ENCODE measurements around the gene DAZAP1. TPM values are rescaled to one million over a fixed set of nuclear protein-coding genes. Genes with fewer than 3 reads are reported as not detected.
A peak's percentile ranks its signal among the peaks of the same experiment; 100 is the strongest.

Gene DAZAP1
- total RNA-seq, 4 donors from 2014 or later = 1.2 to 102 (median 23.8) TPM

GRCh38 chr19:1421958-1422305 lies 14.5 kb downstream of the DAZAP1 start:
- DNase-seq = no peak
- peak overlapping the region; percentile 3 to 24 for H3K27ac ChIP-seq
- no peaks in the 10 kb centered on the region for H3K27me3 ChIP-seq
- no peaks in the 10 kb centered on the region for H3K9me3 ChIP-seq
- intact Hi-C loops (cut with DNase I; ENCODE audit: low total_unique reads) = no loop called here
- H3K4me1 ChIP-seq = peaks cover 6 to 16% of the 10 kb centered on the region in 2 donors
- H3K36me3 ChIP-seq = no peaks in the 10 kb centered on the region
- no peak for TF ChIP-seq CTCF (IDR thresholded peaks at IDR 0.05)
- TF ChIP-seq POLR2A (IDR thresholded peaks at IDR 0.05) = no peak
- no peak overlapping the region for H3K4me3 ChIP-seq

GRCh38 chr19:1422360-1422759 lies 15.0 kb downstream of the DAZAP1 start:
- peak overlapping the region; percentile 3 to 24 for H3K27ac ChIP-seq
- H3K4me1 ChIP-seq = peaks cover 6 to 12% of the 10 kb centered on the region in 2 donors
- no peaks in the 10 kb centered on the region for H3K27me3 ChIP-seq
- intact Hi-C loops (cut with DNase I; ENCODE audit: low total_unique reads) = no loop called here
- no peak overlapping the region for H3K4me3 ChIP-seq
- no peaks in the 10 kb centered on the region for H3K36me3 ChIP-seq
- TF ChIP-seq CTCF (IDR thresholded peaks at IDR 0.05) = no peak
- no peak for TF ChIP-seq POLR2A (IDR thresholded peaks at IDR 0.05)
- DNase-seq = no peak
- no peaks in the 10 kb centered on the region for H3K9me3 ChIP-seq

- no peak for DNase-seq
- peaks cover 6% of the 10 kb centered on the region in 2 donors for H3K4me1 ChIP-seq
- no peaks in the 10 kb centered on the region for H3K9me3 ChIP-seq
- TF ChIP-seq POLR2A (IDR thresholded peaks at IDR 0.05) (no peak), CTCF (IDR thresholded peaks at IDR 0.05) (no peak)
- no peaks in the 10 kb centered on the region for H3K27me3 ChIP-seq
- H3K27ac ChIP-seq = peak overlapping the region; percentile 3 to 24
- no peak overlapping the region for H3K4me3 ChIP-seq
- H3K36me3 ChIP-seq = no peaks in the 10 kb centered on the region
- intact Hi-C loops (cut with DNase I; ENCODE audit: low total_unique reads) = no loop called here
Observed at GRCh38 chr19:1422943-1423342, 15.6 kb downstream of the DAZAP1 start.

GRCh38 chr19:1423436-1424191 lies 16.2 kb downstream of the DAZAP1 start:
- Histone ChIP-seq H3K27me3 (no peaks in the 10 kb centered on the region), H3K9me3 (no peaks in the 10 kb centered on the region), H3K4me3 (no peak overlapping the region), H3K4me1 (peaks cover 0 to 6% of the 10 kb centered on the region in 2 donors), H3K36me3 (no peaks in the 10 kb centered on the region), H3K27ac (no peak overlapping the region)
- intact Hi-C loops (cut with DNase I; ENCODE audit: low total_unique reads) = no loop called here
- DNase-seq = no peak
- TF ChIP-seq CTCF (IDR thresholded peaks at IDR 0.05) = no peak
- no peak for TF ChIP-seq POLR2A (IDR thresholded peaks at IDR 0.05)

GRCh38 chr19:1424192-1424955 lies 17.0 kb downstream of the DAZAP1 start:
- Histone ChIP-seq H3K4me1 (peaks cover 0 to 6% of the 10 kb centered on the region in 2 donors), H3K9me3 (no peaks in the 10 kb centered on the region), H3K36me3 (no peaks in the 10 kb centered on the region), H3K27ac (no peak overlapping the region), H3K4me3 (no peak overlapping the region), H3K27me3 (no peaks in the 10 kb centered on the region)
- DNase-seq = no peak
- TF ChIP-seq CTCF (IDR thresholded peaks at IDR 0.05) (no peak), POLR2A (IDR thresholded peaks at IDR 0.05) (no peak)
- intact Hi-C loops (cut with DNase I; ENCODE audit: low total_unique reads) = no loop called here
